Measurements from ENCODE around the gene SSX2.
"Not testable (repeated sequence)": the region's sequence is repeated elsewhere in the genome, so short reads cannot be mapped to it uniquely, and the experiment has no call there.

Gene SSX2

GRCh38 chrX:52707078-52707477, at the start of gene SSX2:
SSX2 (minus strand) TSS chrX:52707178; CDS start chrX:52705749, 1,429 bp downstream.
- DNase-seq = not testable (repeated sequence)

GRCh38 chrX:52750952-52751351, 44.0 kb upstream of the SSX2 start, which contains the start of gene SSX2B:
SSX2B (plus strand) TSS chrX:52751252; CDS start chrX:52752681, 1,429 bp downstream.
- not testable (repeated sequence) for DNase-seq

DNA sequence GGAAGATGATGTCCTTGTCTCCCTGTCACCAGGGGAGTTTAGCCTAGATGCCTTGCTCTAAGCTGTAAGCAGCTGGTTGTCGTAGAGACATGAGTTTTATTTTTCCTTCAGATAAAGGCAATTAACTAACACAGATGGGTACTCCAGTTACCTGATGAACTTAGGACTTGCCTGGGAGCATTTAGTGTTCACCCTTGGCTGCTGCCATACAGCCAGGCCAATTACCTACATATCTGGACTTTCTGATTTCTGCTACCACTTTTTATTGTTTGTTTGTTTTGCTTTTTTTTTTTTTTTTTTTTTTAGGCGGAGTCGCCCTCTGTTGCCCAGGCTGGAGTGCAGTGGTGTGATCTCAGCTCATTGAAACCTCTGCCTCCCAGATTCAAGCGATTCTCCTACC, 14.9 kb downstream of the SSX2 start:
- DNase-seq = not testable (repeated sequence)

- not testable (repeated sequence) for DNase-seq
Observed at GRCh38 chrX:52662218-52662617, 44.8 kb downstream of the SSX2 start.

DNA sequence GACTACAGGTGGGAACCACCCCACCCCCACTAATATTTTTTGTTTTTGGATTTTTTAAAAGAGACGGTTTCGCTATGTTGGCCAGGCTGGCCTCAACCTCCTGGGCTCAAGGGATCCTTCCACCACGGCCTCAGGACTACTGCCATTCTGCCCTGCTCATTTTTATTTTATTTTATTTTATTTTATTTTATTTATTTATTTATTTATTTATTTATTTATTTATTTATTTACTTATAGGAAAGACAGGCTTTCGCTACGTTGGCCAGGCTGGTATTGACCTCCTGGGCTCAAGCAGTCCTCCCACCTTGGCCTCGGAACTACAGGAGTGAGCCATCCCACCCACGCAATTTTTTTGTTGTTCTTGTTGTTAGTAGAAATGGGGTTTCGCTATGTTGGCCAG, 51.5 kb downstream of the SSX2 start:
- not testable (repeated sequence) for DNase-seq

DNA sequence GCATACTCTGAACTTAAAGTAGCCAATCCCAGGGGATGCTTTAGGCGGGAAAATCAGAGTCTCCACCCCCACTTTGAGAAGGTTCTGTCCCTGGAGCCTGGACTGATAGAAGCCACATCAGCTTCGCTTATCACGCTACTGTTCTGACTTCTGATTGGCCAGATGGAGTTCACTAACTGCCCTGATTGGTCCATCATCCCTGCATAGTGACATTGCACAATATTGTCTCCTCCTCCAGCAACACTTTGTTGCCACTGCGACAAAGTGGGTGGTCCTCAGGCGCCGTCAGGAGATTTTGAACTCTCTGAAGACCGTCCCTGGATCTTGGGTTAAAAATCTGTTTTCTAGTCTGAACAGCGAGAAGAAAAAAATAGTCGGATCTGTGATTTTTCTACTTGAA, 52.2 kb downstream of the SSX2 start, which contains the start of gene SSX7:
Gene SSX7, minus strand, starts transcription at position 101 of the 400 bp plus-strand sequence. CDS start 1,428 bp downstream, outside the sequence.
- not testable (repeated sequence) for DNase-seq

DNA sequence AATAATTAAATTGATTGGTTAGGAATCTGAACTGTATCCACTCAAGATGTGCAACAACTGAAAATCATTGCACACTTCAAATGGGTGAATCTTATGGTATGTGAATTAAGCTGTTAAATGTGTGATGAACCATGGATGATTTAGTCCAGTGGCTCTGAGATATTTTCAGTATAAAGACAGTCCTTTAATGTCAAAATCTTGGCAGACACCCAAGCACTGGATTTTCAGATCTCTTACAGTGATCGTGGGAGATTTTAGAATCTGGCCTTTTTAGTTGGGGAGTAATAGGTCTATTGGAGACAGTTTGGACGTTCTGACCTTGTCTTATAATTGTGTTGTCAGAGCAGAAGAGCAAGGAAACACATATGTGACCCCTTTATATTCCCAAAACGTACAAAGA, 56.3 kb downstream of the SSX2 start:
- not testable (repeated sequence) for DNase-seq

- not testable (repeated sequence) for DNase-seq
Observed at GRCh38 chrX:52648956-52649355, 58.0 kb downstream of the SSX2 start.

Measured in HCEC 1CT (cell line).